HG03342 (cell line): ENCODE data around the gene GBP6.
A peak's percentile ranks its signal among the peaks of the same experiment; 100 is the strongest.
"Not testable (repeated sequence)": the region's sequence is repeated elsewhere in the genome, so short reads cannot be mapped to it uniquely, and the experiment has no call there.

Experiments
- ATAC-seq: cut with Tn5 transposase; IDR thresholded peaks from one replicate; pipeline ENCODE4 v1.9.1; 2021; ENCODE audit warnings: mild to moderate bottlenecking, moderate library complexity; ENCODE audit not compliant: unreplicated experiment

The GBP6 gene

DNA sequence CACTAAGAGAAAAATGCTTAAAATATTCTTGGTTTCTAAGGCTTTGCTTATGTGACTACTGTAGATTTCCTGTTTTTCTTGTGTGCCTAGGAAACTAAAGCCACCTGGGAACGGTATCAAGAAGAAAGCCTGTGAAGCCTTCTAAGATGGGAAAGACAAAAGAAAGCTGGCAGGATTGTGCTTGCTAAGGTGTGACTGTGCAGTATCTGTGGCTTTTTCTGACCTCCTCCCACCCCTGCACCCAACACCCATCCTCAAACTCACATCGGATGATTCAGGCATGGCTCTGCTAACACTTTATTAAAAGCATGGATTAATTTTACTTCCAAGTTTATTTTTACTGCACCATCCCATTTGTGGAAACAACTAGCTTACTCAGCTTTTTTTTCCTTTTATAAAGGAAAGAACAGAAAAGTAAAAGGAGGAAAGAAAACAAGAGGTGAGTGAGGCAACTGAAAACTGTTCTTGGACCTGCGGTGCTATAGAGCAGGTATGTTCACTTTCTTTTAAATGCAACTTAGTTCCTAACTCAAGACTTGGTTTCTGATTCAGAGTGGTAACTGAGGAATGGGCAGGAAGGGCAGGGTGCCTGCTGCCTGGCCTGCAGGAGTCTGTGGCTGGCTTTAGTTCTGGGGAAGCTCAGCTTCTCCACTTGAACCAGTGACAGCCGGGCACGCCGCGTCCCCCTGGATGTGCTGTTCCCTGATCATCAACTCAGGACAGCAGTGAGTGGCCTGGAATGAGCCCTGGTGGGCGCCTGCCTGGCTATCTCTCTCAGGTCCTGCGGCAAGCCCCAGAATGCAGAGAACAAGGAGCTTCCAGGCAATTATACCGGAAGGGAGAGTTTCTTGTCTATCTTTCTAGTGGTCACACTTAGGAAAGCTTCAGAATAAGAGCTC lies at the start of gene GBP6:
GBP6 (plus strand) TSS at position 422 of the 899 bp plus-strand sequence. CDS start 4,493 bp downstream, outside the sequence.
- ATAC-seq, result peak; percentile 24

DNA sequence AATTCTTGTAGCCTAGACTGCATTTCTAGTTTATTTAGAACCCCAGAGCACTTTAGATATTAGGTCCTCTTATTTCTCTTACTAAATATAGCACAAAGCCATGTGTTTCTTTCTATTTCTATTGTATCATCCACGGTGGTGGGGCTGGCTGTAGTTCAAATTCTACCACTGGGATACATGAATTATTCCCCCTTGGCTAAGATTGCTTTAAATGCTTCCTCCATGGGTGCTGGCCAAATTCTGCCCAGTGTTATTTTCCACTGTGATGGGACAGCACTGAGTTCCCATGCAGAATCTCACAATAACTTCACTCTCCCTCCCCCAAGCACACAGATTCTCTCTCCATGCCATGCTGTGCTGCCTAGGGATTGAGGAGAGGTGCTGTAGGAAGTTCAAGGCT lies 41.5 kb upstream of the GBP6 start:
- ATAC-seq, result no peak

GRCh38 chr1:89331890-89332289 lies 32.0 kb upstream of the GBP6 start:
- no peak for ATAC-seq

DNA sequence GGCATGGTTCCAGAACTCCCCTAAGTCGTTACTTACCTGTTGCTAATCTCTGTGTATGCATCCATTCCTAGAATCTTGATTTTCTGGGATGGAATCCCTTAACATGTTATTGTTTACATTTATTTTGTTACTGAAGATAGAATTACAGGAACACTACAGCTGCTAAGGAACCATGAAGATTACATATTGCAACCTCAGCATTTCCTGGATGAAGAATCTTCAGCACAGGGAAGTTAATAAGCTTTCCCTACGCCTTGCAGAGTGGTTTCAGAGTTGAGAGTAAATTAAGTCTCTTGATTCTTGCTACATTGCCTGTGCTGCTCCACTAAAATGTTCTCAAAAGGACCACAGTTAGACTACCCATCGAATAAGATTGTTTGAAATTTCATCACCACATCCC lies 31.4 kb upstream of the GBP6 start:
- ATAC-seq, result no peak

DNA sequence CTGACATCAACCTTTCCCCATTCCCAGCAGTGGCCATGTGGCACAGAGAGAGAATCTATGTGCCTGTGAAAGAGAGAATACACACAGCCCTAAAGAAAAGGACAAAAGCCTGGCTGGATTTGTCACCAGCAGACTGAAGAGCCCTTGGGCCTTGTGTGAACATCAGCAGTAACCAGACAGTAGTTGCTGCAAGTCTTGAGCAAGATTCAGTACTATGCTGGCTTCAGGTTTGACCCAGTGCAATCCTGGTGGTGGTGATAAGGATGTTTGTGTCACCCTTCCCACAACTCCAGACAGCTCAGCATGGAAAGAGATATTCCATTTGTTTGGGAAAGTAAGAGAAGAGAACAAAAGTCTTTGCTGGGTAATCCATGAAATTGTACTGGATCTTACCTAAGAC lies 28.4 kb upstream of the GBP6 start:
- ATAC-seq, result no peak

- no peak for ATAC-seq
Measured at GRCh38 chr1:89337903-89338302, 26.0 kb upstream of the GBP6 start.

GRCh38 chr1:89339039-89339438 lies 24.8 kb upstream of the GBP6 start:
- no peak for ATAC-seq

DNA sequence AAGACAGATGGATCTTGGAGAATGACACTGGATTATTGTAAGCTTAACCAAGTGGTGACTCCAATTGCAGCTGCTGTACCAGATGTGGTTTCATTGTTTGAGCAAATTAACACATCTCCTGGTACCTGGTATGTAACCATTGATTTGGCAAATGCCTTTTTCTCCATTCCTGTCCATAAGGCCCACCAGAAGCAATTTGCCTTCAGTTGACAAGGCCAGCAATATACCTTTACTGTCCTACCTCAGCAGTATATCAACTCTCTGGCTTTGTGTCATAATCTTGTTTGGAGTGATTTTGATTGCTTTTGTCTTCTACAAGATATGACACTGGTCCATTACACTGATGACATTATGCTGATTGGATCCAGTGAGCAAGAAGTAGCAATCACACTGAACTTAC lies 18.4 kb upstream of the GBP6 start:
- not testable (repeated sequence) for ATAC-seq

DNA sequence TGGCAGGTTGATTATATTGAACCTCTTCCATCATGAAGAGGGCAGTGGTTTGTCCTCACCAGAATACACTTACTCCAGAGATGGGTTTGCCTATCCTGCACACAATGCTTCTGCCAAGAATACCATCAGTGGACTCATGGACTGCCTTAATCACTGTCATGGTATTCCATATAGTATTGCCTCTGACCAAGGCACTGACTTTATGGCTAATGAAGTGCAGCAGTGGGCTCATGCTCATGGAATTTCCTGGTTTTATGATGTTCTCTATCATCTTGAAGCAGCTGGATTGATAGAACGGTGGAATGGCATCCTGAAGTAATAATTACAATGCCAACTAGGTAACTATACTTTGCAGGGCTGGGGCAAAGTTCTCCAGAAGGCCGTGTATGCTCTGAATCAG lies 16.6 kb upstream of the GBP6 start:
- no peak for ATAC-seq

- ATAC-seq, result no peak
Measured at GRCh38 chr1:89350298-89350697, 13.6 kb upstream of the GBP6 start.

GRCh38 chr1:89351597-89352311 lies 12.1 kb upstream of the GBP6 start:
- ATAC-seq, result no peak

DNA sequence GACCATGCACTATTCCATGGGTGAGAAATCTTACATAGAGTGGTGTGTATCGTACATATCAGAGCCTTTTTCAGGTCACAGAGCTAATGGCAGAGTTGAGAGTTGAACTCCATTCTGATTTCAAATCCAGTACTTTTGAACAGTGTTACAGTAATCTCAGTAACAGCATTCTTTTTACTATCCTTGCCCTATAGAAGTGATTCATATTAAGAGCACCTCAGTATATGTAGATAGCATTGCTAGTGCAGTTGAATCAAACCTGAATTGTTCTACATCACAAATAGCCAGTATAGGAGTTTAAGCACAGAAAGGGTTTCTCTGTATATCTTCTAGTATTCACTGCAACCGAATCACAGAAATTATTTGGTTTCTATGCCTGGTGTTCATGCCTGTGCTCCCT lies 11.4 kb upstream of the GBP6 start:
- ATAC-seq, result no peak

- ATAC-seq, result no peak
Measured at GRCh38 chr1:89354205-89354604, 9.7 kb upstream of the GBP6 start.

GRCh38 chr1:89355056-89355455 lies 8.8 kb upstream of the GBP6 start:
- no peak for ATAC-seq

GRCh38 chr1:89356658-89357400 lies 7.0 kb upstream of the GBP6 start:
- ATAC-seq, result no peak

DNA sequence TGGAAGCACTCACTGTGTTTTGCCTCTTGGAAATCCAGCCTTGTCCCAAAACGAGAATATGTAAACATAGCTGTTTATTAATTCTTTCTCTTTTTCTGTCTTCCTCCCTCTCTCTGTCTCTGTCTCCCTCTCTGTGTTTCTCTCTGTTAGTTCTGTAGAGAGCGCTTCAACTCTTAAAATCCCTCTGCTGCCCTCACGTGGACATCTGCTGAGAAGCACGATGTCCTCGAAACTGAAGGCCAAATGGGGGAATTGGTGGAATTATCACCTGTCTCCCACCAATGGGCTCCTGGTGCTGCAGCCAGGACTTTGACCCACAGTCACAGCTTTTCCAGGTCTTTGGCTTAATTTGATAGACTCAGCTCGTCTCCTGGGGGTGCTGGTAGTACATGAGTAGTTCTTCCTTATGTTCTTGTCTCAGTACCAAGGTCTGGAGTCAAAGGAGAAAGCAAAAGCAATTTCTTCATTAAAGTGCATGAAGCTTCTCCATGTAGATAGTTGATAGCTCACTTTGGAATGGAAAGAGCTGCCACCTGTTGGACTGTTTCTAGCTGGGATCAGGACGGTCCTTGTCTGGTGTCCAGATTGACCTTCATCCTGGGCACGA lies 5.5 kb upstream of the GBP6 start:
- peak; percentile 47 for ATAC-seq

GRCh38 chr1:89360716-89361115 lies 3.1 kb upstream of the GBP6 start:
- no peak for ATAC-seq

GRCh38 chr1:89361681-89362080 lies 2.2 kb upstream of the GBP6 start:
- no peak for ATAC-seq

DNA sequence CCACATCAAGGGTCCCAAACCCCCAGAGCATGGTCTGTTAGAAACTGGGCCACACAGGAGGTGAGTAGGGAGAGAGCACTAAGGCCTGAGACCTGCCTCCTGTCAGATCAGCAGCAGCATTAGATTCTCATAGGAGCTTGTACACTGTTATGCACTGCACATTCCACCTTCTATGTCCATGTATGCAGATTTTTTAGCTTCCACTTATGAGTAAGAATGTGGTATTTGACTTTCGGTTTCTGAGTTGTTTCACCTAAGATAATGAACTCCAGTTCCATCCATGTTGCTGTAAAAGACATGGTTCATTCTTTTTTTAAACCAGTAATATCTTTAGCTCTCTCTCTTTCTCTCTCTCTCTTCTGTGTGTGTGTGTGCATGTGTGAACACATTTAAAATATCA lies 663 bp upstream of the GBP6 start:
- ATAC-seq, result peak; percentile 95

GRCh38 chr1:89364954-89365550 lies 1.2 kb downstream of the GBP6 start:
- no peak for ATAC-seq

- ATAC-seq, result no peak
Measured at GRCh38 chr1:89367221-89367620, 3.4 kb downstream of the GBP6 start.
